ENCODE data around the gene SLC51B.

Gene SLC51B

DNA sequence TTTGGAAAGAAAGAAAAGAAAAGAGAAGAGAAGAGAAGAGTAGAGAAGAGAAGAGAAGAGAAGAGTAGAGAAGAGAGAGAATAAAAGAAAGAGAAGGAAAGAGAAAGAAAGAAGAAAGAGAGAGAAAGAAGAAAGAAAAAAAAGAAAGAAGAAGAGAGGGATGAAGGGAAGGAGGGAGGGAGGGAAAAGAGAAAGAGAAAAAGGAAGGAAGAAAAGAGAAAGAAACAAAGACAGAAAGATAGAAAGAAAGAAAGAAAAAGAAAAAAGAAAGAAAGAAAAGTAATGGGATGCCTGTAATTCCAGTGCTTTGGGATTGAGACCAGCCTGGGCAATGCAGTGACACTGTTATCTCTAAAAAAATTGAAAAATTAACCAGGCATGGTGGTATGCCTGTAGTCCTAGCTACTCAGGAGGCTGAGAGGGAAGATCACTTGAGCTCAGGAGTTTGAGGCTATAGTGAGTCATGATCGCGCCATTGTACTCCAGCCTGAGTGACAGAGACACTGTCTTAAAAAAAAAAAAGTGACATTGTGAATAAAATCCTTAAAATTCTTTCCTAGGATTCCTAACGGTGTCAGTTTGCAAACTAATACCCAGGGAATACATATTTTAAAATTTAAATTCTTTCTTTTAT lies 20.9 kb downstream of the SLC51B start:
- no peak for DNase-seq (ENCODE audit: low read depth)
- H3K4me3 ChIP-seq (ENCODE audit: low read depth, low read length), result no peak overlapping the region
- TF ChIP-seq, protein P1, sequence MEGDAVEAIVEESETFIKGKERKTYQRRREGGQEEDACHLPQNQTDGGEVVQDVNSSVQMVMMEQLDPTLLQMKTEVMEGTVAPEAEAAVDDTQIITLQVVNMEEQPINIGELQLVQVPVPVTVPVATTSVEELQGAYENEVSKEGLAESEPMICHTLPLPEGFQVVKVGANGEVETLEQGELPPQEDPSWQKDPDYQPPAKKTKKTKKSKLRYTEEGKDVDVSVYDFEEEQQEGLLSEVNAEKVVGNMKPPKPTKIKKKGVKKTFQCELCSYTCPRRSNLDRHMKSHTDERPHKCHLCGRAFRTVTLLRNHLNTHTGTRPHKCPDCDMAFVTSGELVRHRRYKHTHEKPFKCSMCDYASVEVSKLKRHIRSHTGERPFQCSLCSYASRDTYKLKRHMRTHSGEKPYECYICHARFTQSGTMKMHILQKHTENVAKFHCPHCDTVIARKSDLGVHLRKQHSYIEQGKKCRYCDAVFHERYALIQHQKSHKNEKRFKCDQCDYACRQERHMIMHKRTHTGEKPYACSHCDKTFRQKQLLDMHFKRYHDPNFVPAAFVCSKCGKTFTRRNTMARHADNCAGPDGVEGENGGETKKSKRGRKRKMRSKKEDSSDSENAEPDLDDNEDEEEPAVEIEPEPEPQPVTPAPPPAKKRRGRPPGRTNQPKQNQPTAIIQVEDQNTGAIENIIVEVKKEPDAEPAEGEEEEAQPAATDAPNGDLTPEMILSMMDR (IDR thresholded peaks at IDR 0.05; ENCODE audit: low read depth, low read length, missing control alignments), result no peak

DNA sequence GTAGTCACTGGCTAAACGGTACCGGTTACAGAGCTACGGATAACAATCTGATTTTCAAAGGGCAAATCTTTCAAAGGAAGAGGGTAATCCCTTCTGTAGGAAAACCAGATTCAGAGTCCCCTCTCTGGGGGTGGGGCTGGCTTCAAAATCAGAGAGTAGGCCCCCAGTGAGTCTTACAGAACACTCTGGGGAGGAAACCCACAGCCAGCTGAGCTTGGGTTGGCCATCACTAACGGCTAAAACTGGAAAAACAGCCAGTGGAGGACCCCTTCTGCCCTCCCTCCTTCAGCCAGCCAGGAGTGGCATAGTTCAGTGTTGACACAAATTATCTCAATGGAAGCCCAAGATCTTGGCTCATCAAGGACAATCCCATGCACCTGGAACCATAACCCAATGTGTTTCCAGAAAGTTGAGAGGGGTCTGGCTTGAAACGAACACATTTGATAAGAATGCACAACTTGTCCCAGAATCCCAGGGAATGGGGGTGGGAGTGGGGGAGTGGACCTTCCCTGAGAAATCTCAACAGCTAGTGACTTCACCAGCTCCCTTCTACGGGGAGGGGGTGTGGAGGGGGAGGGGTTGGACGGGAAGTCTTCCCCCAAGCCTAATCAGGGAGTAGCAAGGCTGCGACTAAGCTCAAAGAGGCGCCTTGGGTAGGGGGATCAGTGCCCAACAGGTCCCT lies 21.6 kb downstream of the SLC51B start:
- TF ChIP-seq, protein P1 (IDR thresholded peaks at IDR 0.05; ENCODE audit: low read depth, low read length, missing control alignments), result no peak
- no peak for DNase-seq (ENCODE audit: low read depth)
- no peak overlapping the region for H3K4me3 ChIP-seq (ENCODE audit: low read depth, low read length)

DNA sequence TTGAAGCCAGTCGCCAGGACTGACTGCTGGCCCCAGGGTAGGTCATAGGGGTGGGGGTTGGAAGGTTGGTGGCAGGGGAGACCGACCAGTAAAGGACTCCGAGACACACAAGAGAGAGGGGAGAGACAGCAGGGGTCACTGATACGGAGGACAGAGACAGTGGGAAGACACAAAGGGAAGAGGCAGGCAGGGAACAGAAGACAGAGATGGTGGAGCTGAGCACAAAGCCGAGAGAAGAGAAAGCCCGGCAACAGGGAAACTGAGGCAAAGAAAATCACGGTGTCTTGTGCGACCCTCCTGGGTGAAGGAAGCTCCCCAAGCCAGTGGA lies 22.1 kb downstream of the SLC51B start:
- no peak for DNase-seq (ENCODE audit: low read depth)
- TF ChIP-seq, protein P1 (IDR thresholded peaks at IDR 0.05; ENCODE audit: low read depth, low read length, missing control alignments), result no peak
- H3K4me3 ChIP-seq (ENCODE audit: low read depth, low read length), result no peak overlapping the region

DNA sequence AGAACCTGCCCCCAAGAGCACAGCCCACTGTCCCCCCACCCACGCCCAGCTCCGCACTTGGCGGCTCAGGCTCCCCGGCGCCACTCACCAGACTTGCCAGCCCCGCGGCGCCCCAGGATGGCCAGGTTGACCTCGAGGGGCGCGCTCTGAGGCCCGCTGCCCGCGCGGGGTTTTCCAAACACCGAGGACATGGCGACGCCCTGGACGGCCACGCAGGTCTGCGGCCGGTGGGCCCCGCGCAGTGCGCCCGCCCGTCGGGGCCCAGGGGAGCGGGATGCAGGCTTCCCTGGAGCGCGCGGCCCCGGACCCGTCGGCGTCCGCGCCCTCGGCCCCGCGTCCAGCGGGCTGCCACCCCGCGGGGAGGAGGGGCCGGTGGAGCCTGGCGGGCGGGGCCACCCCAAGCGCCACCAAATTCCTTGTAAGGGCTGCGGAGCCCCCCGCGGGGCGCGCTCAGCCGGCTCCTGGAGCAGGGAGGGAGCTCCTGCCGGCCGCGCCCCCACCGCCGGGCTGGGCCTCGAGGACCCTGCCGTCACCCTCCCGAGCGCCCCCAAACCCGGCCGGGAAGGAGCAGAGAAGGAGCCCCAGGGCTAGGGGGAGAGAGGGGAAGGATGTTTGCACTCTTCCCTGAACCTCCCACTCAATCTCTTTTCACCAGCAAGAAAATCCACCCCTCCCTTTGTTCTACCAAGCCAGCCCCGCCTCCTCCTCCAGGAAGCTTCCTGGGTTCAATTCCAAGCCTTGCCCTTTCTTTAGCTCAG lies 22.6 kb downstream of the SLC51B start, which contains the start of gene RASL12:
Gene RASL12 (minus strand): TSS at position 347 of the 758 bp plus-strand sequence. CDS start 156 bp downstream, at position 191.
- H3K4me3 ChIP-seq (ENCODE audit: low read depth, low read length), result no peak within 1 kb of the TSS
- DNase-seq (ENCODE audit: low read depth), result no peak
- TF ChIP-seq, protein P1 (IDR thresholded peaks at IDR 0.05; ENCODE audit: low read depth, low read length, missing control alignments), result no peak

DNA sequence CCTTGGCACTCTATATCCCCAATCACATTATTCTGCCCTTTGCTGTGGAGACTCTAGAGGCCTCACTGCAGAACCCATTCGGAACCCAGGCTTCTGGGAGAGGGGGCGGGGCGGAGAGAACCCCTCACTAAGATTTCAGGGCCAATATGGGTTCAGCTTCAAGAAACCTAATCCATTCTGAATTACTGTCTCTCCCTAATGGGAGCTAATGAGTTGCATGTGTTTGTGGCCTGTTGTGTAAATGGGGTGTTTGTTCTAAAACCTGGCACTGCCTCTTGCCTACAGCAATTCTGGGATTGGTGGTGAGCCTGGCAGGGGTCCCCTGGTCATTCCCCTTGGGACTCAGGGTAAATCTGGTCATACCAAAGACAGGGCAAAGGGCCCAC lies 23.2 kb downstream of the SLC51B start:
- DNase-seq (ENCODE audit: low read depth), result no peak
- no peak overlapping the region for H3K4me3 ChIP-seq (ENCODE audit: low read depth, low read length)
- TF ChIP-seq, protein P1 (IDR thresholded peaks at IDR 0.05; ENCODE audit: low read depth, low read length, missing control alignments), result no peak

DNA sequence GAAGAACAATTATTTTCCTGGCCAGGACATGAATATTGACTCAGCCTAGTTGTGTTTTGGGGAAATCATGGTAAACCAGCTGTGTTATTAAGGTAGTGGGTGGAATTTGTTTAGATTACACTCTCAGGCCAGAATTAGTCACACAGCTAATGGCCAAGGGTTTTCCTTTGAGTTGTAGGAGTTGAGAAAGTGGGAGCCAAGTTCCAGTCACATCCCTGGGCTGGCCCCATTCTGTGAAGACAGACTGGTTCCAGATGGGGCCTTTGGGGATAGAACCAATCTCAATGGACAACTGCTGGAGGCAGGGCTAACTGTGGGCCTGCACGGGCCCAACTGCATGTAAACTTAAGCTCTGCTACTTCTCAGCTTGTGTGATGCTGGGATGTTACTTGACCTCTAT lies 24.0 kb downstream of the SLC51B start:
- TF ChIP-seq, protein P1 (IDR thresholded peaks at IDR 0.05; ENCODE audit: low read depth, low read length, missing control alignments), result no peak
- no peak overlapping the region for H3K4me3 ChIP-seq (ENCODE audit: low read depth, low read length)
- DNase-seq (ENCODE audit: low read depth), result no peak

Measured in GM12864 (cell line).